ENCODE results near the gene POP5.

POP5 gene

GRCh38 chr12:120588948-120589930 lies 8.0 kb upstream of the POP5 start:
- DNase-seq (ENCODE audit: low spot score) = no peak

- DNase-seq (ENCODE audit: low spot score) = no peak
Observed at GRCh38 chr12:120588371-120588770, 7.2 kb upstream of the POP5 start.

GRCh38 chr12:120586860-120587259 lies 5.7 kb upstream of the POP5 start:
- DNase-seq (ENCODE audit: low spot score) = no peak

- DNase-seq (ENCODE audit: low spot score) = no peak
Observed at GRCh38 chr12:120586206-120586605, 5.0 kb upstream of the POP5 start.

GRCh38 chr12:120584343-120585149 lies 3.3 kb upstream of the POP5 start:
- peak; percentile 28 for DNase-seq (ENCODE audit: low spot score)

- DNase-seq (ENCODE audit: low spot score) = peak; percentile 64
Observed at GRCh38 chr12:120583478-120584030, 2.4 kb upstream of the POP5 start.

- no peak for DNase-seq (ENCODE audit: low spot score)
Observed at GRCh38 chr12:120581998-120582397, 796 bp upstream of the POP5 start.

GRCh38 chr12:120579179-120579578 lies 2.0 kb downstream of the POP5 start:
- DNase-seq (ENCODE audit: low spot score) = no peak

- DNase-seq (ENCODE audit: low spot score) = no peak
Observed at GRCh38 chr12:120574106-120574505, 7.1 kb downstream of the POP5 start.

GRCh38 chr12:120573560-120573959 lies 7.6 kb downstream of the POP5 start:
- no peak for DNase-seq (ENCODE audit: low spot score)

- DNase-seq (ENCODE audit: low spot score) = no peak
Observed at GRCh38 chr12:120571299-120571698, 9.9 kb downstream of the POP5 start.

- no peak for DNase-seq (ENCODE audit: low spot score)
Observed at GRCh38 chr12:120563495-120563894, 17.7 kb downstream of the POP5 start.

- DNase-seq (ENCODE audit: low spot score) = no peak
Observed at GRCh38 chr12:120562906-120563305, 18.3 kb downstream of the POP5 start.

GRCh38 chr12:120557589-120557988 lies 23.6 kb downstream of the POP5 start:
- DNase-seq (ENCODE audit: low spot score) = no peak

GRCh38 chr12:120554678-120555077 lies 26.5 kb downstream of the POP5 start:
- peak; percentile 26 for DNase-seq (ENCODE audit: low spot score)

- DNase-seq (ENCODE audit: low spot score) = no peak
Observed at GRCh38 chr12:120546050-120546386, 35.2 kb downstream of the POP5 start.

GRCh38 chr12:120544691-120545090 lies 36.5 kb downstream of the POP5 start:
- DNase-seq (ENCODE audit: low spot score) = no peak

GRCh38 chr12:120542166-120542565 lies 39.0 kb downstream of the POP5 start:
- DNase-seq (ENCODE audit: low spot score) = no peak

GRCh38 chr12:120540445-120540844 lies 40.8 kb downstream of the POP5 start:
- no peak for DNase-seq (ENCODE audit: low spot score)

- DNase-seq (ENCODE audit: low spot score) = no peak
Observed at GRCh38 chr12:120539303-120539702, 41.9 kb downstream of the POP5 start.

- no peak for DNase-seq (ENCODE audit: low spot score)
Observed at GRCh38 chr12:120538281-120539156, 42.7 kb downstream of the POP5 start.

- DNase-seq (ENCODE audit: low spot score) = no peak
Observed at GRCh38 chr12:120537856-120538220, 43.4 kb downstream of the POP5 start.
